ENCODE measurements around the gene ODAD3. TPM values are rescaled to one million over a fixed set of nuclear protein-coding genes. Genes with fewer than 3 reads are reported as not detected.

ODAD3 gene
- total and polyA plus RNA-seq, 10 of the 15 experiments (the other 5 are each of a cell fraction or from before 2014, with no cell fraction given) = 0.11 to 0.39 (median 0.28) TPM; not detected in 7

DNA sequence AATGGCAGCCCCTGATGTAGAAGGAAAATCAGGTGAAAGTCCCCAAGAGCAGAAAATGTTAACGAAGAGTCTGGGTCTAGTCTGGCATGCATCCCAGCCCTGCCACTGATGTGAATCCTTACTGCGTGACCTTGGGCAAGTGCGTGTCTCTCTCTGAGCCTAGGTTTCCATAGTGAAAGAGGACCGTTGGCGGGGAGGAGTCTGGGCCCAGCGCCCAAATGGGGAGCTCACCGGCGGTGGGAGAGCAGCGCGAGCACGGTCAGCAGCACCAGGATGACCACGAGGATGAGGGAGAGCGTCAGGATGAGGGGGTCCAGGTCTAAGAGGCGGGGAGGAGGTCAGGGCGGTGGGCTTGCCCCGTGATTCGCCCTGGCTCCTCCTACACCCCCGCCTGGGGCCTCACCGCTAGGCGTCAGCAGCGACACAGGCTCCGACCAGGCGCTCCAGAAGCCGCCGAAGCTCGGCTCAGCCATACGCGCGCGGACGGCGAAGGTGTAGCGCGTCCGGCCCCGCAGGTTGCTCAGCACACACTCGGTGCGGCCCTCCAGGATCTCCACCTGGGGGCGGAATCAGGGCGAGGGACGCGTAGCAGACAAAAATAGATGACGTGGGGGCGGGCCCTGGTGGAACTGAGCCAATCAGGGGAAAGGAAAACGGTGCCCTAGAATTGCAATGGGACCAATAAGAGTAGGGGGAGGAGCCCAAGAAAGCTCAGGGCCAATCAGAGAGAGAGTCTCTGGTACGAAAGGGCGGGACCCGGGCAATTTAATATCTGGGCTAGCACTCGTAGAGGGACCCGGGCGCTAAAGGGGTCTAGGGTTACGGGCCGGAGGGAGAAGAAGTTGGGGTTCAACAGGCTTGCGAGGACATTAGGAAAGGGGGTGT is 54.0 kb downstream of the ODAD3 start (continued):
- TF ChIP-seq EGR1 (IDR thresholded peaks at IDR 0.05; ENCODE audit: borderline replicate concordance in 1 of 2, low read depth in 2 of 2, low read length in 2 of 2) (peak in 1 of 2 experiments; percentile 77; a peak in 2 of 3 replicates), ELK1 (IDR thresholded peaks at IDR 0.05; ENCODE audit: low read depth, low read length) (no peak), IKZF1 (conservative IDR thresholded peaks at IDR 0.05) (peak; percentile 56), IKZF2 (IDR thresholded peaks at IDR 0.05) (peak in 1 of 2 experiments; percentile 23; a peak in 1 of 4 replicates), PRDM15 (CRISPR knock-in tag; IDR thresholded peaks at IDR 0.05) (no peak), BHLHE40 (IDR thresholded peaks at IDR 0.05; ENCODE audit: borderline replicate concordance in 1 of 2, low read depth in 2 of 2, low read length in 1 of 2) (peak; percentile 62 to 71; a peak in 3 of 4 replicates), BCL3 (IDR thresholded peaks at IDR 0.05; ENCODE audit: borderline replicate concordance, insufficient read depth, low read depth, low read length, poor library complexity, severe bottlenecking) (no peak), ATF7 (IDR thresholded peaks at IDR 0.05; ENCODE audit: low read depth) (peak; percentile 62; the same call in 1 of the 2 replicates), CHD2 (IDR thresholded peaks at IDR 0.05; ENCODE audit: borderline replicate concordance, low read depth, low read length) (peak; percentile 90), LARP7 (IDR thresholded peaks at IDR 0.05) (peak; percentile 85), TCF3 (IDR thresholded peaks at IDR 0.05; ENCODE audit: borderline replicate concordance, insufficient read depth, low read depth, low read length) (peak; percentile 57), TCF12 (IDR thresholded peaks at IDR 0.05; ENCODE audit: low read depth, low read length) (0 out of 2 replicates have a peak, but pooled peaks have one; percentile 41), CTCF (IDR thresholded peaks at IDR 0.05 in 2 of 3, conservative IDR thresholded peaks at IDR 0.05 in 1 of 3; ENCODE audit: control insufficient read depth in 2 of 3, extremely low read depth in 1 of 3, insufficient read depth in 1 of 3, low read depth in 3 of 3, low read length in 3 of 3) (peak; percentile 75 to 79 (median 76))
- TF ChIP-seq, protein P1, sequence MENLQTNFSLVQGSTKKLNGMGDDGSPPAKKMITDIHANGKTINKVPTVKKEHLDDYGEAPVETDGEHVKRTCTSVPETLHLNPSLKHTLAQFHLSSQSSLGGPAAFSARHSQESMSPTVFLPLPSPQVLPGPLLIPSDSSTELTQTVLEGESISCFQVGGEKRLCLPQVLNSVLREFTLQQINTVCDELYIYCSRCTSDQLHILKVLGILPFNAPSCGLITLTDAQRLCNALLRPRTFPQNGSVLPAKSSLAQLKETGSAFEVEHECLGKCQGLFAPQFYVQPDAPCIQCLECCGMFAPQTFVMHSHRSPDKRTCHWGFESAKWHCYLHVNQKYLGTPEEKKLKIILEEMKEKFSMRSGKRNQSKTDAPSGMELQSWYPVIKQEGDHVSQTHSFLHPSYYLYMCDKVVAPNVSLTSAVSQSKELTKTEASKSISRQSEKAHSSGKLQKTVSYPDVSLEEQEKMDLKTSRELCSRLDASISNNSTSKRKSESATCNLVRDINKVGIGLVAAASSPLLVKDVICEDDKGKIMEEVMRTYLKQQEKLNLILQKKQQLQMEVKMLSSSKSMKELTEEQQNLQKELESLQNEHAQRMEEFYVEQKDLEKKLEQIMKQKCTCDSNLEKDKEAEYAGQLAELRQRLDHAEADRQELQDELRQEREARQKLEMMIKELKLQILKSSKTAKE (IDR thresholded peaks at IDR 0.05; ENCODE audit: low read depth, poor library complexity, severe bottlenecking) = peak; percentile 55

Measured in GM12878 (cell line).